GM18868 (cell line): Measurements from ENCODE around the gene VRK2.
"Not testable (repeated sequence)": the region's sequence is repeated elsewhere in the genome, so short reads cannot be mapped to it uniquely, and the experiment has no call there.

Experiments
- ATAC-seq: cut with Tn5 transposase; IDR thresholded peaks from one replicate; pipeline ENCODE4 v1.9.1; 2021; ENCODE audit warnings: mild to moderate bottlenecking, moderate library complexity; ENCODE audit not compliant: unreplicated experiment

The VRK2 gene

GRCh38 chr2:58106896-58107295 lies 60.3 kb downstream of the VRK2 start:
- ATAC-seq: no peak

- no peak for ATAC-seq
These were observed 61.5 kb downstream of the VRK2 start for GRCh38 chr2:58107803-58108710.

DNA sequence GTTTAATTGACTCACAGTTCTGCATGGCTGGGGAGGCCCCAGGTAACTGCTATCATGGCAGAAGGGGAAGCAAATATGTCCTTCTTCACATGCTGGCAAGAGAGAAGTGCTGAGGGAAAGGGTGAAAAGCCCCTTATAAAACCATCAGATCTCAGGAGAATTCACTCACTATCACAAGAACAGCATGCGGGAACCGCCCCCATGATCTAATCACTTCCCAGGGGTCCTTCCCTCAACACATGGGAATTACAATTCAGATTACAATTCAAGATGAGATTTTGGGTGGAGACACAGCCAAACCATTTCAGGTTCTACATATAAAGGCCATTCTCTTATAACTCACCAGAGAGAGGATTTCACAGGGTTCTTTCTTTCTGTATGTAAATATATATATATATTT lies 62.9 kb downstream of the VRK2 start:
- ATAC-seq: no peak

- ATAC-seq: no peak
These were observed 64.2 kb downstream of the VRK2 start for GRCh38 chr2:58110765-58111164.

- not testable (repeated sequence) for ATAC-seq
These were observed 67.0 kb downstream of the VRK2 start for GRCh38 chr2:58113563-58113962.

DNA sequence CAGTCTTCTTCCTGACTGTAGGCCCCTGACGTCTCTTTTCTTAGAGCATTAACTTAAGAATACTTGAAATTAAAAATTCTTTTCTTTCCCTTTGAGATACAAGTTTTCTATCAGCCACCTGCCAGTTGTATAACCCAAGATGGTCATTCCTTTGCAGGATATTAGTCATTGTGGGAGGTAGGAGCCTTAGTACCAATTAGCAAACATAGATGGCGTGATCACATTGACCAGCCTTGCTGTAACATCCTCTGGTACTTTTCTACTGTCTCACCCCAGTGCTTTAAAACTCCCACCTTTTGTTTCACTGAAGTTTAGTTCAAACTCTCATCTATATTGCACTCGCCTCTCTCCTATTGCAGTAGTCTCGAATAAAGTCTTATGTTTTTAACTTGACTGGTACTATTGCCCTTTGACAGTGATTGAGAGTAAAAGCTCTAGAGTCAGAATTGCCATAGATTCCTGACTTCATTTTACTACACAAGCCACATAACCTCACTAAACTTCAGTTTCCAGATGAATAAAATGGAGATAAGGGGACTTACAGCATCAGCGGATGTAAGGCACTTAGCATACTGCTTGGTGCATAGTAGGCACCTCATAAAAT lies 74.1 kb downstream of the VRK2 start:
- no peak for ATAC-seq

DNA sequence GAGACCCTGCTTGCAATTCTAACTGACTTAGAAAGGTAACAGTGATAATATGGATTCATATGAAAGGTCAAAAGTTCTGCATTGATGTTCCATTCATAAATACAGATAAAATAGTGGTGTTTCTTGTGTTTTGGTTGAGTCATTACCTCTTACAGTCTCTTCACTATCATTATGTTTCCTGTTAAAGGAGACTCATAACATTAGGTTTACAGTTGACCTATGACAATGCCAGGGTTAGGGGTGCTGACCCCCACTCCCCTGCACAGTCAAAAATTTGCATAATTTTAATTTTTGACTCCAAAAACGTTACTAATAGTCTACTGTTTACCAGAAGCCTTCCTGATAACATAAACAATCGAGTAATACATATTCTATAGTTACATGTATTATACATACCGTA lies 75.4 kb downstream of the VRK2 start:
- ATAC-seq: no peak

DNA sequence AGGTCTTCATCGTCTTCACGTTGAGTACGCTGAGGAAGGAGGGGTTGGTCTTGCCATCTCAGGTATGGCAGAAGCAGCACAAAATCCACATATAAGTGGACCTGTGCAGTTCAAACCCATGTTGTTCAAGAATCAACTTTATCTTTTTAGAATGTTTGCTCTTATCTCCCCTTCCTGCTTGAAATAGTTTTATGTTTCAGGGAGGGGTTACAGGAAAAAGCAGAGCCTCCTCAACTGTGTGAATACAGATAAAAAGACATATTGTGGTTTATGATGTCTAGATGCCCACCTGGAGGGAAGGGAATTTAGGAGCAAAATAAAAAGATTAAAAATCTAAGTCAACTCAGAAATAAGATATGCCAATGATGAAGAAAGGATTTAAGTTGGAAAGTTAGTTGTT lies 75.9 kb downstream of the VRK2 start:
- ATAC-seq: no peak

GRCh38 chr2:58127111-58127510 lies 80.5 kb downstream of the VRK2 start:
- ATAC-seq: no peak

- no peak for ATAC-seq
These were observed 83.6 kb downstream of the VRK2 start for GRCh38 chr2:58130238-58130637.

- ATAC-seq: no peak
These were observed 84.8 kb downstream of the VRK2 start for GRCh38 chr2:58131191-58132011.

GRCh38 chr2:58133395-58133794 lies 86.8 kb downstream of the VRK2 start:
- no peak for ATAC-seq

DNA sequence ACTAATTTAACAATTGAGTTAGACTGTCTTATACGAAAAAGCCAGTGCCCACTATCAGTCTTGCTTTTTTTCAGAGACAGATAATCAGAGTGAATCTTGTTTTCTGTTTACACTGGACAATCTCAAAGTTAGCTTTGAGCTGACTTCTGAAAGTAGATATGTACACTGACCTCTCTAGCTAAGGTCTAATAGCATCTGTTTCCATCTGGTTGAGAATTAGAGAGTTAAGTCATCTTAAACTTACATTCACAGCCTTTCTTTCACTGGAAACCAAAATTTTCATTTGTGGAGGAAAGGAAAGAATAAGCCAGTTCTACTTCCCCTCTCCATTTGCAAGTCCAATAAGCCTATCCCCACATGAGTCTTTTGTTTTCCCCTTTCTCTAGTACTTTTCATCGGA lies 89.3 kb downstream of the VRK2 start:
- ATAC-seq: no peak

GRCh38 chr2:58137221-58137620 lies 90.6 kb downstream of the VRK2 start:
- ATAC-seq: peak; percentile 95

- ATAC-seq: no peak
These were observed 91.2 kb downstream of the VRK2 start for GRCh38 chr2:58137856-58138255.

- ATAC-seq: no peak
These were observed 91.9 kb downstream of the VRK2 start for GRCh38 chr2:58138396-58139030.

DNA sequence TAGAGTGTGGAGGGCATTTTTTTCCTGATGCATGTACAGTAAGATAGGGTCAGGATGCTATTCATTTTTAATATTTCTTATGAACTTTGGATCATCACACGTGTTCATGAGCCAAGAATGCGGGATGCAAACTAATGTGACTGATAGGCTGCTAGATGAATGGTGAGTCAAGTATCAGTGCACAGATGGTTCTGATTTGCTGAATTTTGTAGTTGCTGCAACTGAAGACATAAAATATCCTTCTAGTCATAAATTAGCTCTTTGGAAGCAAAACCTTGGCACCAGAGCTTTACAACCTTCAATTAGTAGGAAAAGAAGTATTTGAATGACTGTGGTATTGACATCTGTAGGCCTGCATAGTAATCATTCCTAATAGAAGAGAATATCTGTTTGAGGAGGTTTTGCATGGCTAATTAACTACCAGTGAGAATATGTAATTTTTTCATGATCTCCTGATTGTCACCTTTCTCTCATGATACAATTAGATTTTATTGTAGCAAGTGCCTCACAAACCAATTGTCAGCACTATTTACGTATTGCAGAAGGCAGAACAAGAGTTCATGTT lies 94.0 kb downstream of the VRK2 start:
- no peak for ATAC-seq

- ATAC-seq: not testable (repeated sequence)
These were observed 99.2 kb downstream of the VRK2 start for GRCh38 chr2:58145769-58146168.

DNA sequence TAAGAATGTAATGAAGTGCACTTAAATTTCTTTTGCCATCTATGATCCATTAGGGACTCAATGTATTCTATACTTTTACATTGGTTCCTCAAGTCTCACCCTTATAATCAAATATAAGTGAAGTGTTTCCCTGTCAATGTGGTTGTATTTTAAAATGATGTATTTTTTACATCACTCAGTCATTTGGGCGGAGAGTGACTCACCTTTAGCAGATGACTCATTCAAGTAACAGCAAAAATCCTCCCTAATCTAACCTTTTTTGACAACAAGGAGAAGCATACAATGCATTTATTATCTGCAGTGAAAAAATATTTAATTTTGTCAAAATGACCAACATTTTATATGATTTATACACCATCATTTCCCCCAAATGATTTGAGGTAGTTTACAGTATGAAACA lies 100.1 kb downstream of the VRK2 start:
- peak; percentile 59 for ATAC-seq

- ATAC-seq: no peak
These were observed 108.7 kb downstream of the VRK2 start for GRCh38 chr2:58155160-58155778.
